GM21447 (cell line): ENCODE data around the gene PHOX2A.
"Not testable (repeated sequence)": the region's sequence is repeated elsewhere in the genome, so short reads cannot be mapped to it uniquely, and the experiment has no call there.

ENCODE experiments used
- ATAC-seq: cut with Tn5 transposase; IDR thresholded peaks from one replicate; pipeline ENCODE4 v1.9.1; 2021; ENCODE audit not compliant: unreplicated experiment

The PHOX2A gene

GRCh38 chr11:72244060-72244360 lies at the start of gene PHOX2A:
TSS of gene PHOX2A (minus strand) at chr11:72244176. CDS start at chr11:72244004, 172 bp downstream.
- ATAC-seq, result no peak

- no peak for ATAC-seq
These were observed 49.4 kb upstream of the PHOX2A start for GRCh38 chr11:72293391-72293790.

- no peak for ATAC-seq
These were observed 48.3 kb upstream of the PHOX2A start for GRCh38 chr11:72292106-72292785.

- not testable (repeated sequence) for ATAC-seq
These were observed 46.8 kb upstream of the PHOX2A start for GRCh38 chr11:72290741-72291140.

- ATAC-seq, result no peak
These were observed 43.3 kb upstream of the PHOX2A start for GRCh38 chr11:72287293-72287692.

- ATAC-seq, result no peak
These were observed 40.0 kb upstream of the PHOX2A start for GRCh38 chr11:72283947-72284346.

- ATAC-seq, result no peak
These were observed 36.8 kb upstream of the PHOX2A start for GRCh38 chr11:72280726-72281315.

- no peak for ATAC-seq
These were observed 36.1 kb upstream of the PHOX2A start for GRCh38 chr11:72280037-72280436.

GRCh38 chr11:72278905-72279304 lies 34.9 kb upstream of the PHOX2A start:
- ATAC-seq, result no peak

GRCh38 chr11:72274435-72274834 lies 30.5 kb upstream of the PHOX2A start:
- ATAC-seq, result no peak

- no peak for ATAC-seq
These were observed 28.0 kb upstream of the PHOX2A start for GRCh38 chr11:72271980-72272379.

GRCh38 chr11:72267956-72268617 lies 24.1 kb upstream of the PHOX2A start:
- ATAC-seq, result no peak

- ATAC-seq, result not testable (repeated sequence)
These were observed 23.0 kb upstream of the PHOX2A start for GRCh38 chr11:72266960-72267359.

GRCh38 chr11:72265951-72266350 lies 22.0 kb upstream of the PHOX2A start:
- no peak for ATAC-seq

- ATAC-seq, result no peak
These were observed 19.4 kb upstream of the PHOX2A start for GRCh38 chr11:72263361-72263760.

GRCh38 chr11:72260574-72260973 lies 16.6 kb upstream of the PHOX2A start:
- no peak for ATAC-seq

- no peak for ATAC-seq
These were observed 15.5 kb upstream of the PHOX2A start for GRCh38 chr11:72259490-72259889.

GRCh38 chr11:72257570-72257969 lies 13.6 kb upstream of the PHOX2A start:
- no peak for ATAC-seq

- ATAC-seq, result no peak
These were observed 10.5 kb upstream of the PHOX2A start for GRCh38 chr11:72254299-72254993.

- ATAC-seq, result no peak
These were observed 9.4 kb upstream of the PHOX2A start for GRCh38 chr11:72253392-72253791.

GRCh38 chr11:72251614-72252013 lies 7.6 kb upstream of the PHOX2A start:
- no peak for ATAC-seq
